Brain microvascular endothelial cell (primary cell): ENCODE results near the gene RSPRY1.

Source experiments
- DNase-seq: peaks from one replicate; pipeline ENCODE4 v3.0.0-alpha.2; 2020
- H3K27ac ChIP-seq: fragments of 250-450 bp; sonication (Bioruptor Pico); 2 replicates; pipeline ENCODE4 v1.5.1; 2020; ENCODE audit warnings: mild to moderate bottlenecking, moderate library complexity
- H3K27me3 ChIP-seq: fragments of 250-450 bp; sonication (Bioruptor Pico); replicated peaks from 2 replicates; pipeline ENCODE4 v1.5.1; 2020; ENCODE audit warnings: mild to moderate bottlenecking
- H3K36me3 ChIP-seq: fragments of 250-450 bp; sonication (Bioruptor Pico); replicated peaks from 2 replicates; pipeline ENCODE4 v1.5.1; 2020; ENCODE audit warnings: mild to moderate bottlenecking
- H3K4me3 ChIP-seq: 2 replicates; pipeline ENCODE4 v1.5.1; 2011; ENCODE audit warnings: low read depth, mild to moderate bottlenecking, control low read depth, low read length, moderate library complexity
- in situ Hi-C: cut with HindIII; loops from 2 replicates; pipeline ENCODE4 v1.10.0; 2017; ENCODE audit warnings: low sequenced_read_pairs, low pct_ligation_motif_present
- TF ChIP-seq, protein P1 (sequence below): IDR thresholded peaks from 2 replicates; pipeline ENCODE4 v1.5.1; 2011; ENCODE audit warnings: low read depth, mild to moderate bottlenecking, moderate library complexity, low read length, control low read depth, inconsistent platforms; ENCODE audit errors: missing control alignments

The RSPRY1 gene

GRCh38 chr16:57141822-57142631, 44.1 kb upstream of the RSPRY1 start:
- TF ChIP-seq, protein P1, sequence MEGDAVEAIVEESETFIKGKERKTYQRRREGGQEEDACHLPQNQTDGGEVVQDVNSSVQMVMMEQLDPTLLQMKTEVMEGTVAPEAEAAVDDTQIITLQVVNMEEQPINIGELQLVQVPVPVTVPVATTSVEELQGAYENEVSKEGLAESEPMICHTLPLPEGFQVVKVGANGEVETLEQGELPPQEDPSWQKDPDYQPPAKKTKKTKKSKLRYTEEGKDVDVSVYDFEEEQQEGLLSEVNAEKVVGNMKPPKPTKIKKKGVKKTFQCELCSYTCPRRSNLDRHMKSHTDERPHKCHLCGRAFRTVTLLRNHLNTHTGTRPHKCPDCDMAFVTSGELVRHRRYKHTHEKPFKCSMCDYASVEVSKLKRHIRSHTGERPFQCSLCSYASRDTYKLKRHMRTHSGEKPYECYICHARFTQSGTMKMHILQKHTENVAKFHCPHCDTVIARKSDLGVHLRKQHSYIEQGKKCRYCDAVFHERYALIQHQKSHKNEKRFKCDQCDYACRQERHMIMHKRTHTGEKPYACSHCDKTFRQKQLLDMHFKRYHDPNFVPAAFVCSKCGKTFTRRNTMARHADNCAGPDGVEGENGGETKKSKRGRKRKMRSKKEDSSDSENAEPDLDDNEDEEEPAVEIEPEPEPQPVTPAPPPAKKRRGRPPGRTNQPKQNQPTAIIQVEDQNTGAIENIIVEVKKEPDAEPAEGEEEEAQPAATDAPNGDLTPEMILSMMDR, result no peak
- no peak for DNase-seq
- no peak overlapping the region for H3K27ac ChIP-seq

GRCh38 chr16:57143149-57143921, 42.8 kb upstream of the RSPRY1 start:
- H3K27ac ChIP-seq, result no peak overlapping the region
- in situ Hi-C loops, result no loop called here
- no peaks in the 10 kb centered on the region for H3K36me3 ChIP-seq

More at GRCh38 chr16:57141822-57142631, 44.1 kb upstream of the RSPRY1 start:
- no peak overlapping the region for H3K4me3 ChIP-seq
- H3K36me3 ChIP-seq, result no peaks in the 10 kb centered on the region
- H3K27me3 ChIP-seq, result no peaks in the 10 kb centered on the region
- in situ Hi-C loops, result no loop called here

GRCh38 chr16:57144027-57144426, 42.1 kb upstream of the RSPRY1 start:
- TF ChIP-seq, protein P1, result no peak
- Histone ChIP-seq H3K4me3 (no peak overlapping the region), H3K27me3 (no peaks in the 10 kb centered on the region), H3K27ac (no peak overlapping the region), H3K36me3 (no peaks in the 10 kb centered on the region)
- DNase-seq, result no peak
- in situ Hi-C loops, result no loop called here

More at GRCh38 chr16:57143149-57143921, 42.8 kb upstream of the RSPRY1 start:
- no peaks in the 10 kb centered on the region for H3K27me3 ChIP-seq
- TF ChIP-seq, protein P1, result no peak
- no peak for DNase-seq
- no peak overlapping the region for H3K4me3 ChIP-seq

DNA sequence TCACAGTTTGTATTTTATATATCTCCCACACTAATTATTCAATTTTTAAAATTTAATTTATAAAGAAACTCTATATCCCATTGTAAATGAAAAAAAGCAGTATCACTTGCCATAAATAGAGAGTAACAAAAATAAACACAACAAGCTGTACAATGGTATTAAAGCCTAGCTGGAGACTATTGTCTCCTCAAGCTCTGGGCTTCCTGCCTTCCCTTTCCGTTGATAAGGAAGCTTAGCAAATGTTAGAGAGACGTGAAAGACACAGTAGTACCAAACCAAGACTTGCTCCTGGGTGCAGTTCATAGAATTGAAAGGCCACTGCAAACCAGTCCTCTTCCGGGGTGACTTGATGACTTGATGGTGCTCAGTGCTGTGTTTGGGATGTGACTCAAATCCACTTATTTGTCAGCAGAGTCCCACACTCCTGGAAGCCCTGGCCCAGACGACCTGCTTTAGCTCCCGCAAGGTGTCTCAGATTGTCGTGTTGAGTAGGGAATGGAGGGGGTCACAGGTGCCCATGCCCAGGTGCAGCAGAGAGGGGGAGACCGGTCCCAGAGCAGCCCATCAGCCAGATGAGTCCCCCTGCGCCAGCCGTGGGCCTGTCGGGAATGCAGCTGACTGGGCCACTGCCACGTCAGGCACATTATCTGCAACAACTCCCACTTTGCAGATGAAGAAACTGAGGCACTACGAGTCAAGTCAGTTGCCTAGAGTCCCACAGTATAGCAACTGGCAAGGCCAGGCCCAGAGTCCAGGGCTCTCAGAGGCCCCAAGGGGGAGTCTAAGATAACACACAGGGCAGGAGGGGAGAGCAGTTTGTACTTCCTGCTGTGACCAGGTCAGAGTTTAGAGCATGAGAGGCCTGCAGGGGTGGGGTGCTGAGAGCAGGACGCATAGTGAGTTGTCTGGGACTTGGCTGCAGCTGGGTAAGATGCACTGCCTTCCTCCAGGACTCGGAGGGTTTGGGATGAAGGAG, 40.8 kb upstream of the RSPRY1 start:
- no peak for DNase-seq
- Histone ChIP-seq H3K4me3 (no peak overlapping the region), H3K36me3 (peaks cover 2% of the 10 kb centered on the region), H3K27ac (no peak overlapping the region), H3K27me3 (no peaks in the 10 kb centered on the region)
- TF ChIP-seq, protein P1, result no peak
- in situ Hi-C loops, result no loop called here

- H3K36me3 ChIP-seq, result peaks cover 2% of the 10 kb centered on the region
- H3K27me3 ChIP-seq, result no peaks in the 10 kb centered on the region
- in situ Hi-C loops, result no loop called here
- no peak for DNase-seq
- TF ChIP-seq, protein P1, result no peak
- no peak overlapping the region for H3K4me3 ChIP-seq
- no peak overlapping the region for H3K27ac ChIP-seq
Measured at GRCh38 chr16:57146040-57146647, 40.0 kb upstream of the RSPRY1 start.
